SKM-1 (cell line): ENCODE results near the gene PIK3R6.
"Not testable (repeated sequence)": the region's sequence is repeated elsewhere in the genome, so short reads cannot be mapped to it uniquely, and the experiment has no call there.

Experiments used
- DNase-seq: peaks from one replicate; lab custom pipeline; 2025; ENCODE audit not compliant: unreplicated experiment; lab: John Stamatoyannopoulos, UW

The PIK3R6 gene

DNA sequence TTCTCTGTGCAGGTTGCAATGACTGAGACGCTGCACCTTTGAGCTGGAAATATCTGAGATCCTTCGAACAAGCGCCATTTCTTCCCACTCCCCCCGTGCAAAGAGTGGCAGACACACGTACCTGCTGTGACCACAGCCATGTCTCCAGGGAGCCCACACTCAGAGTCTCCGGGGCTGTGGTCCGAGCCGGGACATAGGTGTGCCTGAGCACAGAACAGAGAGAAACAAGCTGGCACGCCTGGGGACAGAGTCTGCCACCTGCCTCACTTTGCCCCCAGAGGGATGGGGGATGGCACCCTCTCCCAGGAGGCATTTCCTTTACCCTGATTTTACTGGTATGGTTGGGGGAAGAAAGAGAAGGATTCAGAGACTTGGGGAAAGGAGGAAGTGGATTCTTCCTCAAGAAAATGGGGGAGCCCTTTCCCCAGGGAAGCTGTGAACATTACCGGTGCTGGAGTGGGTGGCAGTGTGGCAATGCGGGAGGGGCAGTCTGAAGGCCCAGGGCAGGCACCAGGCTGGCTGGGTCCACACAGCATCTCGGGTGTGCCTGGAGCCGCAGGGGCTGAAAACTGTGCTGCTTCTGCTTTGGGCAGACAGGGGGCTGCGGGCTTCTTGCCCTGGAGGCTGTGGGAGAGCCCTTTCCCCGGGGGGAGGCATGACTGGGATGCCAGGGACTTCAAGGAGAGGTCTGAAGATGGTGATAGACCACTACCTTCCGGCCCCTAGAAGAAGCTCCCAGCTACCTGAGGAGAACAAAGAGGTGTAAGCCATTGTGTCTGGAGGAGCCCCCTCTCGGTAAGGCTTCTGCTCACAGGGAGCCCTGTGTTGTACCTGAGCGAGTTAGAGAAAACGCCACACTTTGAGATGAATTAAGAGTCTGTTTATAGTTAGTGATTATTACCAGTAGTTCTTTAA, 6.6 kb upstream of the PIK3R6 start:
- DNase-seq: no peak

DNA sequence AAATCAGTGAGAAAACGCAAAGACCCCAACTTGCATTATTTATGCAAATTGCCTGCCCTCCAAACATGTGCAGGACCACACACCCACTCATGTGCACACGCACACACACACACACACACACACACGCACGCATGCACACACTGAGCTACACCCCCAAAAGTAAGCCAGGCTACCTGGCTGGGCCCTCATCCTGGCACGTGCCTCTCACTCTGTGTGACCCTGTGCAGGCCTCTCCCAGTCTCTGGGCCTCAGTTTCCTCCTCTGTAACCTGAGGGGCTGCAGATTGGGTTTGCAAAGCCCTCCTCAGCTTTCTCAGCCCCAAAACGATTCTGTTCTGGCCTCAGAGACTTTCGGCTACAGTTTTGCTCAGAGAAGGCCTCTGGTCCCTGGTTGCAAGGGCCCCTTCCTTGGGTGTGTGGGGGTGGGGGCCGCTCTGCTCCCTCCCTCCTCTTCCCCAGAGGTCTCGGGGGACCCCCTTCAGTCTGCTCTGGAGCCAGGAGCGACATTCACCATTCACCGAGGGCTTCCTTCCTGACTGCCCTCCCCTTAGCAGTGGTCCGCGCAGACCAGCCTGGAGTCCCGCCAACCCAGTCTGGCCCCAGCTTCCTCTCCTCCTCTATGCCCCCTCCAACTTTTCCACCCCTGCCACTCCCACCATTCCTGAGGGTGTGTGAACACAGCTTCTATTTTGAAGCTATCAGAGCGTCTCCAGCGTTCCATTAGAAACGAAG, 5.4 kb upstream of the PIK3R6 start:
- no peak for DNase-seq

DNA sequence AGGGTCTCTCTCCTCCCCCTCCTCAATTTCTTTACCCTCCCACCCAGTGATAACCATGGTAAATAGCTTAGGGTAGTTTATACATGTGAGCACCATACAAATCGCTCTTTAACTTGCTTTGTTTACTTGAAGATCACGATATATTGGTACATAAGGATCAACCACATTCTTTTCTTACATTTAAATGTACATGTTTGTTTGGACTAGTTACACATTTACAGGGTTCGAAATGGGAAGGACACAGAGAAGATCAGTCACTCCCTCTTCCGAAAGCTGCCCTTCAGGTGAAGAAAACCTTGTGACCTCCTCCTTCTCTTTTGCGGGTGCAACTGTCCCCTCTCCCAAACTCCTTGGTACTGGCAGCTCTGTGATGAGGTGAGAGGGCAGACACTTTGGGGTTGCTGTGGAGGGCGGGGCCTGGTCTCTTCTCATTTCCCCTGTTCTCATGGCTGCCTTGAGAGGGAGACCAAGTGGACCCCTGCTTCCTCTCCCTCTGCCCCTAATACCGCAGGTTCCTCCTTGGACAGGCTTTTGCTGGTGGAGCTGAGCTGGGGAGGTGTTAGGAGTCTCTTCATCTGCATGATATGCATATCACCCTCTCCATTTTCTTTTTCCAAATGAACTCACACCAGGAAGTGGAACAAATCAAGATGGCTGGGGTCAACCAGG, 4.7 kb upstream of the PIK3R6 start:
- no peak for DNase-seq

DNA sequence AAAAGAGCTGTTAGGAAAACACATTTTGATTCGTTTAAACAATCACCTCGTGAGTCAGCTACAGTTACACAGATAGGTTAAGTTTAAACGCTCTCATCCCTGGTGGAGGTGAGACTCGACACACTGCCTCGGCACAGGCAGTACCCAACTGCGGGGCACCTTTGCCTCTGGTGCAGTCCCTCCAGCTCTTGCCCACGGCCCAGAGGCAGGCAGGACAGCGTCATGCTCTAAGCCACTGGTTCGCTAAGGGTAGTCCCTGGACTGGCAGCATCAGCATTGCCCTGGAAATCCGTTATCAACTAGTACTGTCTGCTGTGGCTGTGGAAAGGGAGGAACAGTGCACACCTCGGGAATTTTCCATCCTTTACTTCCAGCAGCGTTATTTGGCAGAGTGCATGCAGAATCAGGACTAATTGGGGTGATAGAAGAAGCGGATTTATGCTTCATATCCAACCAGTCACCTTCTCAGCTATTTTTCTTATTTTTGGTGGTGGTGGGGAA, 3.7 kb upstream of the PIK3R6 start:
- DNase-seq: no peak

DNA sequence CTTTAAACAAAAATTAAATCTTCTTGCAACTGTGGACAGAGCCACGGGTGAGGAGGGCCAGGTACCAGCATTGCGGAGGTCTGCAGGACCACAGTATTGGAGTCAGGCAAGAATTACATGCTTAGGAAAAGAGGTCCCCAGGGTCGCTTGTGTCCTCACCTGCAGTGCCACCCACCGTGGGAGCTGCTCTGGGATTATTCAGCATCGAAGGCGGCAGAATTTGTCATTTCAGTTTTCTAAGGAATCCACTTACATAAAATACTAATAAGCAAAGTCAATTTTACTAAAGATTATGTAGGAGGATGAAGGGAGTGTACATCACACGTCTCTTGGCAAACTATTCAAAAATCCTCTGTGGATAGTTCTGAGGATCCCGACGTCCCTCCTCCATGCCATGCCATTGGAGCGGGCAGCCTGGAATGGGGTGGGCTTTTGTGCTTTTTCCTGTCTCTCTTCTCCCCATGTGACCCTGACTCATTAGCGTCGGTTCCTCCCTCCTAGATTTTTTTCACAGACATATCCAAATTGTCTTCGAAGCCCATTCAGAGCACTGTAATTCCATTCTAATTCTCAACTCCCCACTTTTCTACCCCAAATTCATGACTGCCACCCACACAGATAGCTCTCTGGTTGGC, 3.0 kb upstream of the PIK3R6 start:
- no peak for DNase-seq

DNA sequence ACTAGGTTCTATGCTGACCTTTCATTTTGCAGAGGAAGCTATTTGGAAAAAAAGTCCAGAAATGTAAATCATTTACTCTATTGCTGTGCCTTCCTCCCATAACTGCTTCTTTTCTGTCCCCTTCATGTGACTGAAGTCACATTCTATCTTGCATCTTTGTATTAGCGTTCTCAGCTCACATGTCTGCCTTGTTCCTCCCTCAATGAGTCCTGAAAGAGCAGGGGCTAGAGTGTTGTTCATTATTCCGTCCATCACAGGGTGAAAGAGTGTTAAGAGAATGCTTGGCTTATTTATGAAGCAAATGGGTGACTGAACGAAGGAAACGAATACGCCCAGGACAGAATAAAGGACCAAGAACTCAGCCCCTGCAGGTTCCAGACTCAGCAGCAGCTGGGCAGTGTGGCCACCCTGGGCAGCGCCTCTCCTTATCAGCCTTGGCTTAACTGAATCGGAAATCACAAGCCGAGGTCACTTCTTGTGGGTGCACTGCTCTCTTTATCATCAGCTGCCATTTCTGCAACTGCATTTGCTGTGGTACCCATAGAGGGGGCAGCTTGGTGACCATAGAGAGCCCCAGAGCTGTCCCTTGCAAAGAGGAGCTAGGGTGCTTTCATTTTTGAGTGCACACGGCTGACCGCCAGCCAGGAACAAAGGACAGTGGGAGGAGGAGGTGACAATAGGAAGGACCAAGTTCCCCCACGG, 1.8 kb upstream of the PIK3R6 start:
- no peak for DNase-seq

DNA sequence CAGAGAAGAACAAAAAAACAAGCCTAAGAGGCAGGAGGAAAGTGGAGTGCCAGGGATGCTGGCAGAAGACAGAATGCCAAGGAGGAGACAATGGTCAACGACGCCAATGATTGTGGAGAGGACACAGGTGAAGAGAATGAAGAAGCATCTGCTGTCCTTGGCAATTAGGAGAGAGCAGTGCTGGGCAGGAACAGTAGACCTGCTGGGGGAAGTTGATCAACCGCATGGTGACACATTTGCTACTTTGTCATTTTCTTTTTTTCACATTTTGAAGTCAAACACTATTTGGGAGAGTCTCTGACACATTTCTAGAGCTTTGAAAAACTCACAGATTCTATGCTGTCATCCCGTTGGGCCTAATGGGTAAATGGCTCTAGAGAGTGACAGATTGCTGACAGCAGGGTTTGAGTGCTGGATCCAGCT, 1.1 kb upstream of the PIK3R6 start:
- DNase-seq: no peak

DNA sequence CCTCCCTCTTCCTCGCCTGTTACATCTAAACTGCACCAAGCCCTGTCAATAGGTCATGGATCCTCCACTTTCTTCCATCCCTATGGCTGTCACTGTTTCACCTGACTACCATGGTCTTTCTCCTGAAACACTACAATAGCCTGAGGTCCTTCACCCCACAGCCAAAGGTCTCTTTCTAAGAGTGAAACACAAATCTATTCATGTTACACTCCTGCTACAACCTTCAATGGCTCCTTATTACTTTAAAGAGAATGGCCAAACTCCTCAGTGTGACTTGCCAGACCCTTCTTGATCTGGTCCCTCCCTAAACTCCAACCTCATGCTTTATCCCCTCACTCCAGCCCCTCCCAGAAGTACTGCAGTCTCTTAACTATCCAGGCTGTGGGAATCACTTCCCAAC, 618 bp upstream of the PIK3R6 start:
- DNase-seq: no peak

DNA sequence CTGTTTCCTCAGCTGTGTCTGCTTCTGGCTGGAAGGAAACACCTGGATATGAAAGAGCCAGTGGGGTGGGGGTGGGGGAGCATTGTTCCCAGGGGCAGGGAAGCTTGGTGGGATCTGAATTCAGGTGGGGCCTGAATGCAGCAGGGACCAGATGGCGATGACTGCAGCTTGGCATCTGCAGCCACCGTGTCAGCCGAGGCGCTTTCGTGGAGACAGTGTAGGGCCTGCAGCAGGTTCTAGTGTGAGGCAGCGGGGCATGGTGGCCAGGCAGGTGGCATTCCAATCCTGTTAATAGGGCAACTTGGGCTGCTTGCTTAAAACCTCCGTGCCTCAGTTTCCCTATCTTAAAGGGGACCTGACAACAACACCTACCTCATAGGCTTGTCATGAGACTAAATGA, 1.7 kb downstream of the PIK3R6 start:
- no peak for DNase-seq

DNA sequence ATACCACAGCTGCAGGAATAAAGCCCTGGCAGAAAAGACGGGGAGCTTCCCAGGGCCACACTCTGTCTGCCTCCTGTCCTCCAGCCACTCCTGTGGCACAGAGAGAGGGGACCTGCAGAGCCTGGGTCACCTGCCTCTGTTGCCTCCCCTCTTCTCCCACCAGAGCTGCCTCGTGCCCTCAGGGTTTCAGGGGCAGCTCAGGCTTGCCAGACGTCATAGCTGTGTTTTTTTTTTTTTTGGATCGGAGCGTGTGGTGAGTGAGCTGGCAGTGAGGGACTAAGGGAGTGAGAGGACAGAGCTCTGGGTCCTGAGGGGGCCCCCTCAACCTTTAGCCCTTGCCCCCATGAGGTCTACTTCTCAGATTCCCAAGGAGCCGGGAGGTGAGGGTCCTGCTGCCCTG, 2.1 kb downstream of the PIK3R6 start:
- DNase-seq: no peak

DNA sequence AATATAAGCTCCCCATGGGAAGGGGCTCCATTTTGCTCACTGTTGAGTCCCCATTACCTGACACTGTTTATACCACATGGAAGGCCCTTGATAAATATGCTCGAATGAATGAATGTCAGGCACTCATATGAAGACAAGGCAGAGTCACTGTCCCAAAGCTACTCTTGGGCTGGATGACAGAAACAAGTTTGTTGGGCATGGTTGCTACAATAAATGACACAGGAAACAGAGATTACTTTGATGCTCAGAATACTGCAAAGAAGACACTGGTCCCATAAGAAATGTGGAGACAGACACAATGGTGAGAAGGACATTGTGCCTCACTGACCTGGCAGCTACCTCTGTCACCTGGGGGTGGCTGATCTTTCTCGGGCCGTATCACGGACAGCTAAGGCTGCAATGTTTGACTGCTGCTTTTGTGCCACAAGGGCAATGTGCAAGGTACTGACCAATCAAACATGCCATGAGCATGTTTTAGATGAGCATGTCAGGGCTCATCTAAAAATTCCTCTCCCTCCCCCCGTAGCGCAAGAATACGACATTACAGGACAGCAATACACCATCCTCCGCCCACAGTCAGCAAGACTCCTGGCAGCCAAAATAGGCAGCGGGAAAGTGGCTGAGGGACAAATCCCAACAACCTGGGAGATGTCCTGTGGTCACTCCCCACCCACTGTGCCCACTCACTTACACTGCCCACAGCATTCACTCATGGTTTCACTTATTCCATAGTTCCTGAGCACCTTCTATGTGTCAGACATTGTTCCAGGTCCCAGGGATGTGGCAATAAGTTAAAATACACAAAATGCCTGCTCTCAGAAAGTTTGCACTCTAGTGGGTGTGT, 5.0 kb downstream of the PIK3R6 start:
- no peak for DNase-seq

DNA sequence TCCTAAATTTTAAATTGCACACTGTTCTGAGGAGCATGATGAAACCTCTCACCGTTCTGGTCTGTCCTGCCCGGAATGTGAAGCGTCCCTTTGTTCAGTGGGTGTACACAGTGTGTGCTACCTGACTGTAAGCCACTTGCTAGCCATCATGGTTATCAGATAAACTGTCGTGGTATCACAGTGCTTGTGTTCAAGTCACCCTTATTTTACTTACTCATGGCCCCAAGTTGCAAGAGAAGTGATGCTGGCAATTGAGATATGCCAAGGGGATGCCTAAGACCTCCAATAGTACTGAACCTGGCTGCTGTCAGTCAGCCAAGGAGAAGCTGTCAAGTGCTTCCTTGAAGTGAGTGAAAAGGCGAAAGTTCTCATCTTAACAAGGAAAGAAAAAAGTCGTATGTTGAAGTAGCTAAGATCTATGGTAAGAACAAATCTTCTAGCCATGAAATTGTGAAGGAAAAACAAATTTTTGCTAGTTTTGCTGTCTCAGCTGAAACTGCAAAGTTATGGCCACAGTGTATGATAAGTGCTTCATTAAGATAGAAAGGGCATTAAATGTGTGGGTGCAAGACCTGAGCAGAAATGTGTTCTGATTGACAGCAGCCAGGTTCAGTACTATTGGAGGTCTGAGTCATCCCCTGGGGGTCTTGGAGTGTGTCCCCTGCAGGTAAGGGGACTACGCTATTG, 5.8 kb downstream of the PIK3R6 start:
- no peak for DNase-seq

DNA sequence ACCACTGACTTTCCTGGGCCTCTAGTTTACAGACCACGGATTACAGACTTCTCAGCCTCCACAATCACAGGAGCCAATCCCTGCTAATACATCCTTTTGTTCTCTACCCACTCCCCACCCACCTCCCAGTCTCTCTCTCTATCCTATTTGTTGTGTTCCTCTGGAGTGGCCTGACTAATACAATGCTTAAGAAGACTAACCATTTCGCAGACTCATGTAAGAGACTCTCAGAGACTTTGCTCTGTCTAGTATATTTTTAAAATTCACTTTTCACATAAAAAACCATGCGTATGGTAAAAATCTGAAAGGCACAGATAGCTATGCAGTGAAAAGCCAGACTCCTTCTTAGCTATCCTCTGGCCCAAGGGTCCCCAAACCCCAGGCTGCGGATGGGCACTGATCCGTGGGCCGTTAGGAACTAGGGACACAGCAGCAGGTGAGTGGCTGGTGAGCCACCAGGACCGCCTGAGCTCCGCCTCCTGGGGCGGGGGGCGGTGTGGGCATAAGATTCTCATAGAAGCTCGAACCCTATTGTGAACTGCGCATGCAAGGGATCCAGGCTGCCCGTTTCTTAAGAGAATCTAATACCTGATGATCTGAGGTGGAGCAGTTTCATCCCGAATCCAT, 7.6 kb downstream of the PIK3R6 start:
- DNase-seq: no peak

DNA sequence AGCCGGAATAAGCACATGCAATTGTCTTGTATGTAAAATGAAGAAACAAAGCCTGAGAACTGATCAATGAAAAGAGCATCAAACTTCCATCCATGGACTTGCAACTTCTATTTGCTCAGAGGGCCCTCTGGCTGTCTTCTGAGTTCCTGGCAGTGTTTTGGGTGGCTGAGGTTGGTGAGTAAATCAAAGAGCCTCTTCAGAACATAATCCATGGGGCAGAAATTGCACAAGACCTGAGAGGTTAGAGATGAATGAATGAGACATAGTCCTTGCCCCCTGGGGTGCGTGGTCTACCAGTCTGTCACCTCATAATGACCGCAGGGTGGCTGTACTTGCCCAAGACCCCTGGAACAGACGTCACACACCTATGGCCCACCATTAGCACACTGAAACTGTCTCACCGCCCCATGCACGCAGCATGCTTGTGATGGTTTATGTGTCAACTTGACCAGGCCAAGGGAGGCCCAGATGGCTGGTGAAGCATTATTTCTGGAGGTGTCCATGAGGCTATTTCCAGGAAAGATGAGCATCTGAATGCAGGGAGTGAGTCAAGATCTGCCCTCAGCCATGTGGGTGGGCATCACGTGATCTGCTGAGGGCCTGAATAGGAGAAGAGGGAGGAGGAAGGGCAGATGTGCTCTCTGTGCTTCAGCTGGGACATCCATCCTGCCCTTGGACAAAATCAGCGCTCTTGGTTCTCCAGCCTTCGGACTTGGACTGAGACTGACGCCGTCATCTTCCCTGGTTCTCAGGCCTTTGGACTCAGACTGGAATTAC, 8.3 kb downstream of the PIK3R6 start:
- DNase-seq: no peak

DNA sequence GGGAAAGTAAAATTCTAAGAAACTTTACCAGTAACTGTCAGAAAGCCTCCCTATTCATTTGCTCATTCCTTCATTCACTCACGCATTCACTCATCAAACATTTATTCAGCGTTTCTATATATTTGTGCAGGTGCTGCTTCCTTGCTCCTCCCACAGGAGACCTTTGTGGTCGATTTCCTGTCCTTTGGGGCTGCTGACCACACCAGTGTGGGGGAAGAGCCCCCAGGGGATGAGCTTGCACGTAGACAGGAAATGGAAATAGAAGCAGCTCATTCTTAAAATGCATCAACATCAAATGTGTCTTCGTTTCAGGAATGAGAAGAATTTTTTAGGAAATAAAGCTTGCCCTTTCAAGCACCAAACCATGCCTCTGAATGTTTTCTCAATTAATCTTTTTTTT, 9.6 kb downstream of the PIK3R6 start:
- DNase-seq: no peak

DNA sequence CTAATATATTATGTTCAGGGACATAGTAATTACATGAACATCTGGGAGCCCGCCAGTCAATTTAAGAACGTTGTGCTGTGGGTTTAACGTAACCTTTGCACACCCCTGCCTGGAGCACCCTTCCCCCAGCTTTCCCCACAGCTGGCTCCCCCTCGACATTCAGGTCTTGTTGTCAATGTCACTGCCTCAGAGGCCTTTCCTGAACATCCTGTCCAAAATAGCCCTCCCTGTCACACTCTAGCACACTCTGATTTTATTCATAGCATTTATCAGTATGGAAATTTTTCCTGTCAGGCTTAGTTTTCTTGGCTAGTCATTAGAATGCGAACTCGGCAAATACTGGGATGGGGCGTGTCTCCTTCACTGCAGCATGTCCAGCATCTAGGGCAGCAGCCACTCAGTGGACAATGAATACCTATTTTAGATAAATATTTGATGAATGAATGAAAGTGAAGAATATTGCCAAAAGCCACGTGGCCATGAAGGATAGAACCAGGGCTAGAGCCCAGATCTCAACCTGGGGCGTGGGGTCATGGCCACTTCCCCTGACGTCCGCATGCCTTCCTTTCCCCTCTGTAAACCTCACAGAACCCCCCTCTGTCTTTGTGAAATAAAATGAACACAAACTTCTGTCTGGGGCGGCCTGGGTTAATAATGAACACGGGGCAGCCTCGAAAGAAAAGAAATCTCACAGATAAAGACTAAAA, 10.5 kb downstream of the PIK3R6 start:
- no peak for DNase-seq

DNA sequence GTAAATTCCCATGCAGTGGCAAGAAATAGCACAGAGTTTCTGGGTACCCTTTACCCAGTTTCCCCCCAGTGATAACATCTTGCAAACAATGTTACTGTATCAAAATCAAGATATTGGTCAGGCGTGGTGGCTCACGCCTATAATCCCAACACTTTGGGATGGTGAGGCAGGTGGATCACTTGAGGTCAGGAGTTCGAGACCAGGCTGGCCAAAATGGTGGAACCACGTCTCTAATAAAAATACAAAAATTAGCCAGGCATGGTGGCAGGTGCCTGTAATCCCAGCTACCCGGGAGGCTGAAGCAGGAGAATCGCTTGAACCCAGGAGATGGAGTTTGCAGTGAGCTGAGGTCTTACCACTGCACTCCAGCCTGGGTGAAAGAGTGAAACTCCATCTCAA, 11.3 kb downstream of the PIK3R6 start:
- DNase-seq: not testable (repeated sequence)
